Measurements from ENCODE around the gene SETX.

SETX gene

GRCh38 chr9:132351404-132352045, 3.3 kb downstream of the SETX start:
- DNase-seq = no peak

DNA sequence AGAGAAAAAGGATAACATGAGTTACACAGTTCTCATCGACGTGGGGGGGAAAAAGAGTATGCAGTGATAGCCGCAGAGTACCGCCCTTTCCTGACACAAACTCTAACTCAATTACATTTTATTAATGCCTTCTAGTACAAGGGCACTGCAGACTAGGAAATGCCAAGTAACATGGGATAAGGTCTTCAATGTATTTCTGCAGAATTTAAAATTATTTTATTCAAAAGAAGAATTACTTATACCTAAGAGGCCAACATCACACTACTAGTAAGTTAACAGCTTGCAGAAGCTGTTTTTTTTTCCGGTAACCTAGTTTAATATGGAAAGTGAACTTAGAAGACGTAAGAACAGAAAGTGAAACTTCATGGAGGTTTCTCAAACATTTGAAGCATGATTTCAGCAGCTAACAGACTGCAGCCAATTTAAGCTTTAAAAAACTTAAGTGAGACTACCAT, 3.9 kb downstream of the SETX start:
- DNase-seq = no peak

GRCh38 chr9:132348676-132349075, 6.1 kb downstream of the SETX start:
- no peak for DNase-seq

- no peak for DNase-seq
These were observed 8.6 kb downstream of the SETX start for GRCh38 chr9:132346177-132346576.

- no peak for DNase-seq
These were observed 13.5 kb downstream of the SETX start for GRCh38 chr9:132341177-132341840.

GRCh38 chr9:132334364-132334763, 20.4 kb downstream of the SETX start:
- no peak for DNase-seq

DNA sequence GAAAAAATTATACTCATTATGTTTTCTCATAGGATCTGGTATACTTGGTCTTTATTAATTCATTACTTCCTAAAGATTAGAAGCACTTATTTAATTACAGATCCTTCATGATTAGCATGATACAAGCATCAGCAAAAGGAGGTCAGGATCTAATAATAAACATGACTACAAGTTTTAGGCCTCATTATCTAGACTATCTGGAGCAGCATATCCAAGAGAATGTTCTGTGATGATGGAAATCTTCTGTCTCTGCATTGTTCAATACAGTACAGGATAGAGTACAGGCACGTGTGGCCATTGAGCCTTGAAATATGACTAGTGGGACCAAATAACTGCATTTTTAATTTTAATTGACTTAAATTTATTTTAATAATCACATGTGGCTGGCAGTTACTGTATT, 21.2 kb downstream of the SETX start:
- DNase-seq = no peak

DNA sequence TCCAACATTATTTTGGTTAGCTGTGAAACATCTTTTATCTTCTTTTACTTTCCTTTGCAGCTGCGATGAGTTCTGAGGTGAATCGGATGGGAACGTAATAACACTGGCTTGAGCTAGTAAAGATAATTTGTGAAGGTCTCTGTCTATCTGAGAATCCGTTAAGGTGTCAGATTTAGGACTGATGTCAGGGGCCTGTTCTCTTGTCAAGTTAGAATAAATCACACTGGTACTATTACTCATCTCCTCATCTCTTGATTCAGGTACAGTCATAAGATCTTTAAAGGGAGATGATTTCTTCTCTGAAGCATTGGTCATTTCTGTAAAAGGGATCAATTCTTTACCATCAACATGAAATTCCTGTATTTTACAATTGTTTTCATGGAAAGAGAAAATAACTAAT, 26.2 kb downstream of the SETX start:
- no peak for DNase-seq

DNA sequence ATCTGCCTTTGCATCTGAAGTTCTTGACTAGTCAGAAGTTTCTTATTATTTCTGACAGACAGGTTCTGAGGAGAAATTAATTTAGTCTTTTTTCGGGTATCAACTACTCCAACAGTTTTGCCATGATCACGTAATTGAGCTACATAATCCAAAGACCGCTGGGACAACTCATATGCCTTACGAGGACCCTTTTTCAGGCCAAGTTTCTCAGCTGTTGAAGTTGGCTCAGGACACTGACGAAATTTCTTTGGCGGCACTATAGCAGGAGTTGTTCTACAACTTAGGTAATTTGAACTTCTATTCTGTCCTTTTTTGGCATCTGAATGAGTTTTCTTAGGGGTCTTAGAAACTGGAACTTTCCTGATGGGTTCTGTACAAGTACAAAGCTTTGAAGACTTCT, 27.2 kb downstream of the SETX start:
- no peak for DNase-seq

DNA sequence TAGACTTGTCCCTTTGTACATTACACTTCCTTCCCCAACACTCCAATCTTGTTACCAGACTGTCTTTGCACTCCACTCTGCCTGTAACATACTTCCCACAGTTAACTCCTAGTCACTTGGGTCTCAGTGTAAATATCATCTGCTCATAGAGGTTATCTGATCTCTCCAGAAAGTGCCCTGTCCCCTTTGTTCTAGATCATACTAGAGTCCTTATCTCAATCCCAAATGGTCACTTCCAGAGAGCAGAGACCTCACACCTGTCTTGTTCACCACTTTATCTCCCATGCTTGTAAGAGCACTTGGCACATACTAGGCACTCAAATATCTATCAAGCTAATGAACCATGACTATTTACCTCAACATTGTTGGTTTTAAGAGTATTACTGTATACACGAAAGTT, 30.4 kb downstream of the SETX start:
- no peak for DNase-seq

DNA sequence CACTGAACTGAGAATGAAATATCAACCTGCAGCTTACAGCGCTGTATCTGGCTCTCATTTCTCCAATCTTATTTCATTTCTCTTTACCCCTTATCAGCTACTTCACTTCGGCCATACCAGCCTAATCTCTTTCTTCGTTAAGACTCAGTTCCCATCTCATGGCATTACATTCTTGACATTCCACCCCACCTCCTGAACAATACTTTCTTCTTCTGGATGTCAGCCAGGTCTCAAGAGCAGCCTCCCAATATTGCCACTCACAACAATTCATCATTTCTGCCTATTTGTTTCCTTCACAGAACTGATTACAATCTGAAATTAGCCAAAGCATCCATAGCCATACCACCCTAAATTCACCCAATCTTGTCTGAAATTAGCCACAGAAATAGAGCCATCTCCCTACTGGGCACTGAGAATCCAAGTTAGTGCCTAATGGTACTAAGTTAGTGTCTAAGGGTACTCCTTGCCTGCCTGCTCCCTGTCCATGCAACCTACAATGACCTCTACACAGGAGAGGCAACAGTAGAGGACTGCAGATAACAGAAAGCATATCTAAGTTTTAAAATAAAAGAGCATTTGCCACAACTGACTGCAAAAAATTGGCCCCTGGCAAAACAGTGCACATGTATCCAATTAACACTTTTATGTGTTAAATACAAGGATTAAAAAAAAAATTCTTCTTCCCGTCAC, 35.2 kb downstream of the SETX start:
- DNase-seq = no peak

DNA sequence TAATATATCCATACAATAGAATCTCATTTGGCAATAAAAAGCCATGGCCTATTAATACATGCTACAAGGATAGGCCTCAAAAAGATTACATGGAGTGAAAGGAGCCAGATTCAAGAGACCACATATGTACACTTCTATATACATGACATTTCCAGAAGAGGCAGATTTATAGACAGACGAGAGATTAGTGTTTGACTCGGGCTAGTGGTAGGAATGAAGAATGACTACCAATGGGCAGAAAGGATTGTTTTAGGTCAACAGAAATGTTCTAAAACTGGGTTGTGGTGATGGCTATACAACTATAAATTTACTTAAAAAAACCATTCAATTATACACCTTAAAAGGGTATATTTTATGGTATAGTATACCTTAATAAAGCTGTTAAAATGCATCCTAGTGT, 41.9 kb downstream of the SETX start:
- no peak for DNase-seq

- DNase-seq = no peak
These were observed 42.4 kb downstream of the SETX start for GRCh38 chr9:132312426-132312825.

DNA sequence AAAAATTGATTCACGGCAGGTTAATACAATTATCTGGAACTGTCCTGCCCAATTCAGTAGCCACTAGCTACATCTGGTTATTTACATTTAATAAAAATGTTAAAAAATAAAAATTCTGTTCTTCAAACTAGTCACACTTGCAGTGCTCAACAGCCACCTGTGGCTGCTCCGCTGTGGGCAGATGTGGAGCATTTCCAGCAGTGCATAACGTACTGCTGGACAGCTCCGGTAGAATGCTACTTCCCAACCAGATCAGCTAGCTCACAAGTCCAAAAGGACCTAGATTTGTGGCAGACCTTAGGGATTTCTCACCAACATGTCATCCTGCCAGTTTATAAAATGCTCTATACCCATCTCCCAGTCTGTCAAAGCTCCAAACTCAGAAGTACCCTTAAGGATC, 42.8 kb downstream of the SETX start:
- no peak for DNase-seq

DNA sequence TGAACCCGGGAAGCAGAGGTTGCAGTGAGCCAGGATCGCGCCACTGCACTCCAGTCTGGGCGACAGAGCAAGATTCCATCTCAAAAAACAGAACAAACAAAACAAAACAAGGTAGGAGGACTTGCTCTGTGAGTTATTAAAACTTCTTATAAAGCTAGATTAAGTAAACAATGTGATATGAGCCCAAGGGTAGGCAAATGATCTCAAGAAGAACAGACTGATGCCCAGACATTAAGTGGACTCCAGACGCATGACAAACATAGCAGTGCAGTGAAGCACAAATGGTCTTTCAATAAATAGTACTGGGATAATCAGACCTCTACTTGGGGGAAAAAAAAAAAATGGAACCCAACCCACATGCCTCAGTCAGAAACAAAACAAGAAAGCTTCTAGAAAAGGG, 45.7 kb downstream of the SETX start:
- no peak for DNase-seq

- no peak for DNase-seq
These were observed 53.3 kb downstream of the SETX start for GRCh38 chr9:132301521-132301920.

- no peak for DNase-seq
These were observed 55.6 kb downstream of the SETX start for GRCh38 chr9:132299221-132299620.

- no peak for DNase-seq
These were observed 59.6 kb downstream of the SETX start for GRCh38 chr9:132295181-132295580.

DNA sequence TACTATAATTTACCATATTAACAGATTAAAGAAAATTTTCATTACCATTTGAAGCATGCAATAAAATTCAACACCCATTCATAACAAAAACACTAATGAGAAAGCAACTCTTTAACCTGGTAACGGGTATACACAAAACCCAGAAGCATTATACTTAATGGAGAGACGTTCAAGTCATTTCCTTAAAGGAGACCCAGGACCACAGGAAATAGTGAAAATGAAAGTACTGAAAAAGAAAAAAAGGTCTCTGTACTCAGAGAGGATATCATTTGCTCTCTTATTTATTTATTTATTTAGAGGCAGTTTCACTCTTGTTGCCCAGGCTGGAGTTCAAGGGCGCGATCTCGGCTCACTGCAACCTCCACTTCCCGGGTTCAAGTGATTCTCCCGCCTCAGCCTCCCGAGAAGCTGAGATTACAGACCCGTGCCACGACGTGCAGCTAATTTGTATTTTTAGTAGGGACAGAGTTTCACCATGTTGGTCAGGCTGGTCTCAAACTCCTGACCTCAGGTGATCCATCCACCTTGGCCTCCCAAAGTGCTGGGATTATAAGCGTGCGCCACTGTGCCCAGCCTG, 61.6 kb downstream of the SETX start:
- no peak for DNase-seq

DNA sequence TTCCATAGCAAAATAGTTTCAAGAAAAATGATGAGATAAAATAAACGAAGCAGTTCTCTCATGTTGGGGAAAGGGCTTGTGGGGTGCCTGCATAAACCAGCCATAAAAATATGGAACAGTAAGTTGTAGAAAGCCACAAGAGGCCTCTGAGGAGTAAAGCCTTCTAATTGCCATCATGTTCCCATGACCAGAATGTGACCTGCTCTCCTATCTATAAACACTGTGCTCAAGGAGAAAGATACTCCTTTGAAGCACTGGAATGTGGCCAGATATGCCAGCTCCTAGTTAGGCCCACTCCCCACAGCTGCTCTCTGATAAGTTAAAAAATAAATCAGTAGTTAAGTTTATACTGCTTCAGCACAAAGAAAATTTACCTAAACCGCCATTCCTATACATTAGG, 65.8 kb downstream of the SETX start:
- no peak for DNase-seq

- no peak for DNase-seq
These were observed 66.4 kb downstream of the SETX start for GRCh38 chr9:132288361-132288760.

DNA sequence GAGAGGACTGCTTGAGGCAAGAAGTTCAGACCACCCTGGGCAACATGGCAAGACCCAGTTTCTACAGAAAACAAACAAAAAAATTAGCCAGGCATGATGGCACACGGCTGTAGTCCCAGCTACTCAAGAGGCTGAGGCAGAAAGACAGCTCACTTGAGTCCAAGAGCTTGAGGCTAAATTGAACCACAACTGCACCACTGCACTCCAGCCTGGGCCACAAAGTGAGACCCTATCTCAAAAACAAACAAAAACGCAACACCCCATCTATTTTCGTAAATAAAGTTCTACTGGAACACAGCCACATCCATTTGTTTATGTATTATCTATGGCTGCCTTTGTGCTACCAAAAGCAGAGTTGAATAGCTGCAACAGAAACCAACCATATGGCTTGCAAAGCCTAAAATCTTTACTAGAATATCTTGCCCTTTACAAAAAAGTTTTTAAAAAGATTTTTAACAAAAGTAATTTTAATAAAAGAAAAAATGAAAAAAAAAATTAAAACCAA, 67.5 kb downstream of the SETX start:
- DNase-seq = no peak

DNA sequence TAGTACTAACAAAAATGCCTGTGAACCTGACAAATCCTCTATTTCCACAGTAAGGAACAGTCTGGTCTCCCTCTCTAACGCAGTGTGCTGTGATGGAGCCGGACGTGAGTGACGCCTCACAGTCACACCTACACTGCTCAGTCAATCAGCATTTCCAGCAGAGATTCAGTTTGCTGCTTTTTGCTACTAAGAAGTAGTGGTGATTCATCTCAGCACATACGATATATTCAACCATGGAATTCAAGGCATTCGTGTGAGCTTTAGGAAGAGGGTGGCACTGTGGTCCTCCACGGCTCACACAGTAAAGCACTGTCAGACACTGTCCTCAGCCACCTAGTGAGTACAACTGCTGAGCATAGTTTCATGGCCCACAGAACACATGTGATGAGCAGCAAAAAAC, 70.9 kb downstream of the SETX start:
- no peak for DNase-seq

DNA sequence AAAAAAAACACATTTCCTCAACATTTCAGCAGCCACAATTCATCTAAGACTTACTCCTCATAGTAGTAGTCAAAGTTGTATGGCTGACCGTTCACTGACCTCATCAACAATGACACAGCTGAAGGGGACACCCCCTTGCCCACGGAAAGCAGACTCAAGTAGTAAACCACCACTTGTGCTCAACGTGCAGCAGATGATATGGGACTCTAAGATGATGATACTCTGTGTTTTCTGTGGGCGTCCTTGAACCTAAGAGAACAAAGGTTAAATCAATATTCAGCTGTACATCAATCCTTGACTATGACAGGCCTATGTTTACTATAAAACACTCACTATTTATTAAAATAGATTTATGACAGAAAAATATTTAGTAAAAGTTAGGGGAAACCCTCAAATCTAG, 71.6 kb downstream of the SETX start:
- no peak for DNase-seq

All from GF-D8 (cell line).